ENCODE results near the gene CWH43.
"Not testable (repeated sequence)": the region's sequence is repeated elsewhere in the genome, so short reads cannot be mapped to it uniquely, and the experiment has no call there.

CWH43 gene

GRCh38 chr4:49108183-49108978, 122.3 kb downstream of the CWH43 start:
- not testable (repeated sequence) for H3K27me3 ChIP-seq (ENCODE audit: control insufficient read depth, insufficient read depth, low read length); H3K9me3 ChIP-seq (ENCODE audit: control insufficient read depth, low read length); H3K4me2 ChIP-seq (ENCODE audit: low read length); H3K4me1 ChIP-seq; H3K27ac ChIP-seq; H3K9ac ChIP-seq; H3K79me2 ChIP-seq; H2AFZ ChIP-seq; H3K4me3 ChIP-seq (ENCODE audit: low read depth, low read length); H3K36me3 ChIP-seq (ENCODE audit: control insufficient read depth, insufficient read depth, low read length)

GRCh38 chr4:49109567-49110166, 123.6 kb downstream of the CWH43 start:
- not testable (repeated sequence) for H3K4me2 ChIP-seq (ENCODE audit: low read length); H3K4me3 ChIP-seq (ENCODE audit: low read depth, low read length); H3K36me3 ChIP-seq (ENCODE audit: control insufficient read depth, insufficient read depth, low read length); H2AFZ ChIP-seq; H3K4me1 ChIP-seq; H3K79me2 ChIP-seq; H3K9me3 ChIP-seq (ENCODE audit: control insufficient read depth, low read length); H3K27me3 ChIP-seq (ENCODE audit: control insufficient read depth, insufficient read depth, low read length); H3K9ac ChIP-seq; H3K27ac ChIP-seq

GRCh38 chr4:49110579-49110978, 124.5 kb downstream of the CWH43 start:
- H3K27me3 ChIP-seq (ENCODE audit: control insufficient read depth, insufficient read depth, low read length); H3K36me3 ChIP-seq (ENCODE audit: control insufficient read depth, insufficient read depth, low read length); H3K4me1 ChIP-seq; H3K9ac ChIP-seq; H3K27ac ChIP-seq; H2AFZ ChIP-seq; H3K4me2 ChIP-seq (ENCODE audit: low read length); H3K9me3 ChIP-seq (ENCODE audit: control insufficient read depth, low read length); H3K79me2 ChIP-seq; H3K4me3 ChIP-seq (ENCODE audit: low read depth, low read length): not testable (repeated sequence)
